GM23248 (cell line): ENCODE results near the gene RARA.

Source experiments
- EZH2 ChIP-seq: fragments of 200-600 bp; sonication (generic); IDR thresholded peaks from 2 replicates; pipeline ENCODE4 v1.6.1; 2018; ENCODE audit warnings: antibody characterized with exemption, mild to moderate bottlenecking; ENCODE audit not compliant: insufficient read depth, poor library complexity, severe bottlenecking
- EZH2phosphoT487 ChIP-seq: fragments of 200-600 bp; sonication (generic); IDR thresholded peaks from 2 replicates; pipeline ENCODE4 v1.6.1; 2018; ENCODE audit warnings: antibody characterized with exemption, moderate library complexity, mild to moderate bottlenecking, low read depth; ENCODE audit not compliant: insufficient read depth

DNA sequence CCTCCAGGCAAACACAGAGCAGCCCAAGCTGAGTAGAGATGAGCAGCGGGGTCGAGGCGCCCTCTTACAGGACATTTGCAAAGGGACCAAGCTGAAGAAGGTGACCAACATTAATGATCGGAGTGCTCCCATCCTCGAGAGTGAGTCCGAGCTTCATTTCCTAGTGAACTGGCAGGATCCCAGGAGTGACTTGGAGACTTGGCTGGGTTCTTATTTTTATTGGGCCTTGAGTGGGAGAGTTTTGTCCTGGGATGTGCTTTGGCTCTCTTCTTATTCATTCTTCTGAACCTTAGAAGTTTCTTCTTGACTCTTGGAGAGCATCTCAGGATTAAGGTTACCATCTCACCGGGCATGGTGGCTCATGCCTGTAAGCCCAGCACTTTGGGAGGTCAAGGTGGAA, 48.5 kb upstream of the RARA start:
- TF ChIP-seq EZH2 (no peak), EZH2phosphoT487 (no peak)
